Liver (tissue), 9 donors: Measurements from ENCODE around the gene DNAH6. TPM values are rescaled to one million over a fixed set of nuclear protein-coding genes. Genes with fewer than 3 reads are reported as not detected.

ENCODE experiments used
- DNase-seq: peaks from one replicate; pipeline ENCODE4 v3.0.0-alpha.2; 2017; ENCODE audit warnings: low spot score
- H3K27ac ChIP-seq, 2 donors: one replicate each; pipeline ENCODE4 v1.7.0; 2013; ENCODE audit warnings: inconsistent platforms in 2 of 2, low read length in 2 of 2, control low read depth in 1 of 2, low read depth in 1 of 2, mild to moderate bottlenecking in 1 of 2
- H3K27me3 ChIP-seq, 4 donors: one replicate each; pipeline versions ENCODE4 v1.6.1 to v1.7.0; 2013; ENCODE audit warnings: low read length in 3 of 4, inconsistent platforms in 1 of 4, mild to moderate bottlenecking in 1 of 4, moderate library complexity in 1 of 4; ENCODE audit not compliant: control insufficient read depth in 4 of 4, insufficient read depth in 4 of 4
- H3K36me3 ChIP-seq, 4 donors: one replicate each; pipeline versions ENCODE4 v1.6.1 to v1.7.0; 2013; ENCODE audit warnings: low read length in 3 of 4, mild to moderate bottlenecking in 3 of 4, low read depth in 1 of 4, moderate library complexity in 1 of 4; ENCODE audit not compliant: control insufficient read depth in 4 of 4, insufficient read depth in 3 of 4
- H3K4me1 ChIP-seq, 4 donors: one replicate each; pipeline versions ENCODE4 v1.6.1 to v1.7.0; 2013; ENCODE audit warnings: low read length in 3 of 4, mild to moderate bottlenecking in 3 of 4, moderate library complexity in 1 of 4; ENCODE audit not compliant: control insufficient read depth in 4 of 4, insufficient read depth in 4 of 4
- H3K4me3 ChIP-seq, 3 donors: one replicate each; pipeline versions ENCODE4 v1.6.1 to v1.7.0; 2013; ENCODE audit warnings: low read length in 3 of 3, control low read depth in 1 of 3, low read depth in 1 of 3, mild to moderate bottlenecking in 1 of 3
- H3K9ac ChIP-seq, 2 donors: one replicate each; pipeline ENCODE4 v1.7.0; 2013; ENCODE audit warnings: low read length in 2 of 2, mild to moderate bottlenecking in 2 of 2, moderate library complexity in 2 of 2, control low read depth in 1 of 2, low read depth in 1 of 2
- H3K9me3 ChIP-seq, 4 donors: one replicate each; pipeline versions ENCODE4 v1.6.1 to v1.7.0; 2013; ENCODE audit warnings: low read length in 3 of 4; ENCODE audit not compliant: control insufficient read depth in 4 of 4
- EGR1 ChIP-seq, 2 donors: IDR thresholded peaks; 2 replicates each; pipeline ENCODE4 v1.6.1; 2016 to 2018; ENCODE audit warnings: antibody characterized with exemption in 2 of 2, low read depth in 2 of 2
- FOXA1 ChIP-seq: IDR thresholded peaks from 2 replicates; pipeline ENCODE4 v1.6.1; 2016; ENCODE audit warnings: antibody characterized with exemption
- FOXA2 ChIP-seq: IDR thresholded peaks from 2 replicates; pipeline ENCODE4 v1.6.1; 2016; ENCODE audit warnings: antibody characterized with exemption
- GABPA ChIP-seq, 2 donors: IDR thresholded peaks in 1 of 2; conservative IDR thresholded peaks in 1 of 2; 2 replicates each; pipeline ENCODE4 v1.6.1; 2016; ENCODE audit warnings: antibody characterized with exemption in 2 of 2, mild to moderate bottlenecking in 1 of 2, moderate library complexity in 1 of 2
- HNF4A ChIP-seq, 2 donors: conservative IDR thresholded peaks; 2 replicates each; pipeline ENCODE4 v1.6.1; 2016; ENCODE audit warnings: antibody characterized with exemption in 2 of 2, mild to moderate bottlenecking in 2 of 2
- HNF4G ChIP-seq: IDR thresholded peaks from 2 replicates; pipeline ENCODE4 v1.6.1; 2016; ENCODE audit warnings: antibody characterized with exemption
- JUND ChIP-seq, 2 donors: IDR thresholded peaks; 2 replicates each; pipeline ENCODE4 v1.6.1; 2016; ENCODE audit warnings: antibody characterized with exemption in 2 of 2
- NR2F2 ChIP-seq: IDR thresholded peaks from 2 replicates; pipeline ENCODE4 v1.6.1; 2016; ENCODE audit warnings: antibody characterized with exemption
- RAD21 ChIP-seq, 2 donors: IDR thresholded peaks; 2 replicates each; pipeline ENCODE4 v1.6.1; 2016; ENCODE audit warnings: antibody characterized with exemption in 2 of 2, mild to moderate bottlenecking in 2 of 2
- RXRA ChIP-seq, 2 donors: IDR thresholded peaks; 2 replicates each; pipeline ENCODE4 v1.6.1; 2017 to 2018; ENCODE audit warnings: antibody characterized with exemption in 2 of 2, mild to moderate bottlenecking in 1 of 2
- SP1 ChIP-seq: IDR thresholded peaks from 2 replicates; pipeline ENCODE4 v1.6.1; 2018; ENCODE audit warnings: antibody characterized with exemption, mild to moderate bottlenecking
- TAF1 ChIP-seq: conservative IDR thresholded peaks from 2 replicates; pipeline ENCODE4 v1.6.1; 2016; ENCODE audit warnings: antibody characterized with exemption, mild to moderate bottlenecking
- YY1 ChIP-seq: IDR thresholded peaks from 2 replicates; pipeline ENCODE4 v1.6.1; 2016; ENCODE audit warnings: antibody characterized with exemption, mild to moderate bottlenecking
- ZBTB33 ChIP-seq: IDR thresholded peaks from 2 replicates; pipeline ENCODE4 v1.6.1; 2016; ENCODE audit warnings: antibody characterized with exemption
- WGBS: extraction: QIAGEN DNeasy Blood & Tissue Kit; methylation state at CpG from one replicate; pipeline ENCODE4 v1.1.7; 2013; 5-methylcytosine and 5-hydroxymethylcytosine counted together
- polyA plus RNA-seq, 2 donors: library from polyadenylated mRNA; stranded (reverse) in 1 of 2; unstranded in 1 of 2; fragments of 200-250 nt in 1 of 2; fragments of >200 nt in 1 of 2; fragmentation: Nextera tagmentation in 1 of 2; extraction: Ambion mirVana in 1 of 2; gene quantifications; one replicate each; pipeline versions ENCODE4 v1.2.1 to v1.2.3, GENCODE V29; 2013 to 2015
- total RNA-seq, 2 donors: library from RNA; depleted of rRNA; stranded (reverse); fragments of >200 nt; gene quantifications; one replicate each; pipeline ENCODE4 v1.2.3, GENCODE V29; 2014
- TF ChIP-seq, protein P1 (sequence below): IDR thresholded peaks from 2 replicates; pipeline ENCODE4 v1.6.1; 2016; ENCODE audit warnings: antibody characterized with exemption, mild to moderate bottlenecking
- TF ChIP-seq, protein P2 (sequence below): IDR thresholded peaks from 2 replicates; pipeline ENCODE4 v1.6.1; 2016; ENCODE audit warnings: antibody characterized with exemption
- TF ChIP-seq, protein P3 (sequence below): IDR thresholded peaks from 2 replicates; pipeline ENCODE4 v1.6.1; 2016; ENCODE audit warnings: antibody characterized with exemption
- donor health status: healthy.
- donor health status: healthy.
- donor health status: healthy.
- donor health status: healthy.
- donor health status: healthy.

DNAH6 gene
- total and polyA plus RNA-seq, 4 donors: 0.32 to 1.6 (median 0.59) TPM

GRCh38 chr2:84776011-84776410 lies 259.7 kb downstream of the DNAH6 start:
- no peak overlapping the region for H3K4me3 ChIP-seq
- peaks cover under 1 to 10% (median 6%) of the 10 kb centered on the region in 4 donors for H3K9me3 ChIP-seq

GRCh38 chr2:84778911-84779690 lies 262.8 kb downstream of the DNAH6 start:
- WGBS: 90% methylated on average over 1 of the region's 1 CpG
- no peaks in the 10 kb centered on the region for H3K4me1 ChIP-seq
- no peaks in the 10 kb centered on the region for H3K27me3 ChIP-seq
- no peaks in the 10 kb centered on the region for H3K36me3 ChIP-seq
- peaks cover 0 to 3% (median 0%) of the 10 kb centered on the region in 4 donors for H3K9me3 ChIP-seq
- DNase-seq: no peak
- H3K27ac ChIP-seq: no peak overlapping the region
- no peak overlapping the region for H3K4me3 ChIP-seq
- H3K9ac ChIP-seq: no peak overlapping the region
- TF ChIP-seq SP1 (no peak), YY1 (no peak), NR2F2 (no peak), EGR1 (IDR thresholded peaks at IDR 0.05; ENCODE audit: low read depth in 2 of 2) (no peak), RAD21 (IDR thresholded peaks at IDR 0.05) (no peak), HNF4A (conservative IDR thresholded peaks at IDR 0.05) (no peak), RXRA (IDR thresholded peaks at IDR 0.05) (no peak), GABPA (IDR thresholded peaks at IDR 0.05 in 1 of 2, conservative IDR thresholded peaks at IDR 0.05 in 1 of 2) (no peak), ZBTB33 (no peak), TAF1 (no peak), FOXA2 (no peak), FOXA1 (no peak)

More at GRCh38 chr2:84776011-84776410, 259.7 kb downstream of the DNAH6 start:
- no peak for DNase-seq
- WGBS: 80% methylated on average over 1 of the region's 1 CpG
- Histone ChIP-seq H3K36me3 (peaks cover 0 to 2% (median under 1%) of the 10 kb centered on the region in 4 donors), H3K4me1 (no peaks in the 10 kb centered on the region), H3K27me3 (no peaks in the 10 kb centered on the region), H3K9ac (no peak overlapping the region), H3K27ac (no peak overlapping the region)
- TF ChIP-seq ZBTB33 (no peak), EGR1 (IDR thresholded peaks at IDR 0.05; ENCODE audit: low read depth in 2 of 2) (no peak), NR2F2 (no peak), HNF4G (no peak), JUND (IDR thresholded peaks at IDR 0.05) (no peak), RXRA (IDR thresholded peaks at IDR 0.05) (no peak), YY1 (no peak), SP1 (no peak), GABPA (IDR thresholded peaks at IDR 0.05 in 1 of 2, conservative IDR thresholded peaks at IDR 0.05 in 1 of 2) (no peak), RAD21 (IDR thresholded peaks at IDR 0.05) (no peak)
- TF ChIP-seq, protein P1, sequence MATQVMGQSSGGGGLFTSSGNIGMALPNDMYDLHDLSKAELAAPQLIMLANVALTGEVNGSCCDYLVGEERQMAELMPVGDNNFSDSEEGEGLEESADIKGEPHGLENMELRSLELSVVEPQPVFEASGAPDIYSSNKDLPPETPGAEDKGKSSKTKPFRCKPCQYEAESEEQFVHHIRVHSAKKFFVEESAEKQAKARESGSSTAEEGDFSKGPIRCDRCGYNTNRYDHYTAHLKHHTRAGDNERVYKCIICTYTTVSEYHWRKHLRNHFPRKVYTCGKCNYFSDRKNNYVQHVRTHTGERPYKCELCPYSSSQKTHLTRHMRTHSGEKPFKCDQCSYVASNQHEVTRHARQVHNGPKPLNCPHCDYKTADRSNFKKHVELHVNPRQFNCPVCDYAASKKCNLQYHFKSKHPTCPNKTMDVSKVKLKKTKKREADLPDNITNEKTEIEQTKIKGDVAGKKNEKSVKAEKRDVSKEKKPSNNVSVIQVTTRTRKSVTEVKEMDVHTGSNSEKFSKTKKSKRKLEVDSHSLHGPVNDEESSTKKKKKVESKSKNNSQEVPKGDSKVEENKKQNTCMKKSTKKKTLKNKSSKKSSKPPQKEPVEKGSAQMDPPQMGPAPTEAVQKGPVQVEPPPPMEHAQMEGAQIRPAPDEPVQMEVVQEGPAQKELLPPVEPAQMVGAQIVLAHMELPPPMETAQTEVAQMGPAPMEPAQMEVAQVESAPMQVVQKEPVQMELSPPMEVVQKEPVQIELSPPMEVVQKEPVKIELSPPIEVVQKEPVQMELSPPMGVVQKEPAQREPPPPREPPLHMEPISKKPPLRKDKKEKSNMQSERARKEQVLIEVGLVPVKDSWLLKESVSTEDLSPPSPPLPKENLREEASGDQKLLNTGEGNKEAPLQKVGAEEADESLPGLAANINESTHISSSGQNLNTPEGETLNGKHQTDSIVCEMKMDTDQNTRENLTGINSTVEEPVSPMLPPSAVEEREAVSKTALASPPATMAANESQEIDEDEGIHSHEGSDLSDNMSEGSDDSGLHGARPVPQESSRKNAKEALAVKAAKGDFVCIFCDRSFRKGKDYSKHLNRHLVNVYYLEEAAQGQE: no peak
- TF ChIP-seq, protein P2, sequence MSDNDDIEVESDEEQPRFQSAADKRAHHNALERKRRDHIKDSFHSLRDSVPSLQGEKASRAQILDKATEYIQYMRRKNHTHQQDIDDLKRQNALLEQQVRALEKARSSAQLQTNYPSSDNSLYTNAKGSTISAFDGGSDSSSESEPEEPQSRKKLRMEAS: no peak
- TF ChIP-seq, protein P3, sequence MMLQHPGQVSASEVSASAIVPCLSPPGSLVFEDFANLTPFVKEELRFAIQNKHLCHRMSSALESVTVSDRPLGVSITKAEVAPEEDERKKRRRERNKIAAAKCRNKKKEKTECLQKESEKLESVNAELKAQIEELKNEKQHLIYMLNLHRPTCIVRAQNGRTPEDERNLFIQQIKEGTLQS: no peak
